Adrenal gland (tissue), 5 donors: ENCODE data around the gene ESRRB.

ENCODE experiments used
- POLR2A ChIP-seq, 2 donors: fragments of 450-650 bp; IDR thresholded peaks; one replicate each; pipeline ENCODE4 v1.6.1; 2017; ENCODE audit warnings: antibody characterized with exemption in 2 of 2, mild to moderate bottlenecking in 2 of 2, moderate library complexity in 1 of 2
- TF ChIP-seq, protein P1 (sequence below), 6 experiments: fragments of 450-650 bp in 4 of 6; fragments of 200-600 bp in 2 of 6; sonication (generic) in 1 of 6; IDR thresholded peaks; 1 replicate in 5 of 6; 2 replicates in 1 of 6; pipeline versions ENCODE4 v1.5.1 to v1.8.0; 2016 to 2021; ENCODE audit warnings: antibody characterized with exemption in 6 of 6, mild to moderate bottlenecking in 2 of 6, moderate library complexity in 1 of 6
- donor health status: DM: no; HTN: no; CAD: no.

DNA sequence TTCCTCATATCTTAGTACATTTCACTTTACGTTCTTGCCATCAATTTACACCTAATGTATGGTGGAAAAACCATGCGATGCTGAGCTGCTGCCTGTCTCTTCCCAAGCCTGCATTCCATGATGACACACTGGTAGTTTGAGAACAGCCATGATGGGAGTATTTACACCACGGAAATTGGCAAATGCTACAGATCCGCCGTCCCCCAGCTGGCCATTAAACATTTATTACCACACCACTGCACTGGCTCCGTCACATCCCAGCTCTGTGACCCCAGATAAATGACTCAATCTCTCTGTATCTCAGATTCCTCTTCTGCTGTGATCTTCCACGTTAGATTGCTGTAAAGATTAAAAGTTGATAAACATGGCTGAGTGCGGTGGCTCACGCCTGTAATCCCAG, 13.9 kb downstream of the ESRRB start:
- TF ChIP-seq, protein P1, sequence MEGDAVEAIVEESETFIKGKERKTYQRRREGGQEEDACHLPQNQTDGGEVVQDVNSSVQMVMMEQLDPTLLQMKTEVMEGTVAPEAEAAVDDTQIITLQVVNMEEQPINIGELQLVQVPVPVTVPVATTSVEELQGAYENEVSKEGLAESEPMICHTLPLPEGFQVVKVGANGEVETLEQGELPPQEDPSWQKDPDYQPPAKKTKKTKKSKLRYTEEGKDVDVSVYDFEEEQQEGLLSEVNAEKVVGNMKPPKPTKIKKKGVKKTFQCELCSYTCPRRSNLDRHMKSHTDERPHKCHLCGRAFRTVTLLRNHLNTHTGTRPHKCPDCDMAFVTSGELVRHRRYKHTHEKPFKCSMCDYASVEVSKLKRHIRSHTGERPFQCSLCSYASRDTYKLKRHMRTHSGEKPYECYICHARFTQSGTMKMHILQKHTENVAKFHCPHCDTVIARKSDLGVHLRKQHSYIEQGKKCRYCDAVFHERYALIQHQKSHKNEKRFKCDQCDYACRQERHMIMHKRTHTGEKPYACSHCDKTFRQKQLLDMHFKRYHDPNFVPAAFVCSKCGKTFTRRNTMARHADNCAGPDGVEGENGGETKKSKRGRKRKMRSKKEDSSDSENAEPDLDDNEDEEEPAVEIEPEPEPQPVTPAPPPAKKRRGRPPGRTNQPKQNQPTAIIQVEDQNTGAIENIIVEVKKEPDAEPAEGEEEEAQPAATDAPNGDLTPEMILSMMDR (IDR thresholded peaks at IDR 0.05): no peak
- no peak for TF ChIP-seq POLR2A (IDR thresholded peaks at IDR 0.05)
